Glomerular endothelial cell (primary cell): Measurements from ENCODE around the gene FHIT. TPM values are rescaled to one million over a fixed set of nuclear protein-coding genes. Genes with fewer than 3 reads are reported as not detected.

ENCODE experiments used
- DNase-seq: peaks from one replicate; pipeline ENCODE4 v3.0.0-alpha.2; 2011; ENCODE audit warnings: low read depth, low spot score; ENCODE audit errors: extremely low read depth
- total RNA-seq: library from RNA; depleted of rRNA; stranded (reverse); fragments of >200 nt; gene quantifications from 2 replicates; pipeline ENCODE4 v1.2.3, GENCODE V29; 2015

Gene FHIT
- total RNA-seq, 1 donor from 2014 or later = 8.1 TPM

DNA sequence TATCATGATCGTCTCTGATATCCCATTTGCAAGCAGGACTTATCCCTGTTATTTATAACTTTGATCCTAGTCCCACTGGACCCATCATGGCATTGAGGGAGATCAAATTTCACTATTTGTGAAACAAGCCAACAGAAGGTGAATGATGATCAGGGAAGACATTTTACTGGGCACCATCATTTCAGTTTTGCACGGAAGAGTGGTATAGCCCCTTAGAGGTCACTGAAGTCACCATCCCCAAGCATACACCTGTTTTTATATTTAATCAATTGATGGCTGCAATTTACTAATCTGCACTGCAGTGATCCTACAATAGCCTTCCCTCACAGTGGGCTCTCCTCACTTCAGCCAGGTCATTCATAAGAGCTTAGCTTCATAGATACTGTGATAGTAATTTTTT is 132.4 kb downstream of the FHIT start:
- no peak for DNase-seq

DNA sequence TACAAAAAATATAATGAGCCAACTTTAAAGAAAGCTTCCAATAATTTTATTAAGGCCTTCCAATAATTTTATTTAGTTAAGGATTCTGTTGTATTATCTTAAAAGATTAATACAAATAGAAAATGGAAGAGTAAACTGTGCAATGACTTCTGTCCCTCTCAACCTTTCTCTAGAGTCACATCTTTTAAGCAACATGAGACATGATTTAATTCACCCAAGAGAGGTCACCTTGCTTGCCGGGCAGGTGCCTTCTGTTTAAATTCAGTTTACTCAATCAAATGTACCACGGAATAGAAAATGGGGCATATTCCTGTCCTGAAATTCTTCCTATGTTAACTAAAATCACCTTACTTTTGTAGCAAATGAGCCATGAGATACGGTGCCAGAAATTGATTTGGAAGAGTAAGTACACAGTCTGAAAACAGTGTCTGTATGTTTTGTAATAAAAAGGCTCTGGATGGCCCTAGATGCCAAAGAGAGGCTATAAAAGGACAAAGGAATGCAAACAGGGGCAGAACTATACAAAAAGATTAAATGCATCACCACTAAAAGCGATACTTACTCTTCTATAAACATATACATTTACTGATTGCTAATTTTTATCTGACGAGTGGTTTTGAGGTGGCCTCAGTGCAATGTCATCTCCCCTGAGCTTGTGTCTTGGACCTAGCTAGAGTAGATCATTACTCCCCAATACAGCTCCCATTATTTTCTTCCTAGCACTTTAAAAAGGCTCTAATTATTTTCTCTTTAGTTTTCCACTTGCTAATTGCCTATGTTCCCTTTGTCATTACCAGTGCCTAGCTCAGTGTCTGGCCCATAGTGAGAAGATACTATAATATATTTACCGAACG is 134.0 kb downstream of the FHIT start:
- DNase-seq = no peak

DNA sequence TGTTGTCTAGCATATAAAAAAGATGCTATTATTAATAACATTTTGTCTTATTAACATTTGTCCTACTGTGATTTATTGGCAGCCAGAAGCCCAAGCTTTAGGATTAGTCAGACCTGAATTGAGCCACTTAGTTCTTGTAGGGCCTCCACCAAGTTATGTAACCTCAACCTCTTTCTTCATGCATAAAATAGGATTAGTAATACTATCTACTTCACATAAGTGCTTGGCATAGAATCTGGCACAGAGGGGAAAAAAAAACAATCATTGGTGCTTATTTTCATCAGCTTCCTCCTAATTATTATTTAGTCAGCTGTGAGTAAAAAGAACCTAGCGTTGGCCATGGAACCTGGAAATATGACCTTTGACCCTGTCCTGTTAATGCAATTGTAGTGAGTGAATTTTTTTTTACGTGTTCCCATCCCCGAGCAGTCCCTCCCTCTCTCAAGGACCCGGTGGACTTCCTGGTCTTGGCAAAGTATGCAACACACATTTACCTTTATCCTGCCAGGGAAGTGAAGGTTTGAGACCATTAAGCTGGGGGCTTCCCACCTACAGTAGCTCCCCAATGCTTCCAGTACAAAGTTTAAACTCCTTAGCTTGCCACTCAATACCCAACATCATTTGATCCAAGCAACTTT is 136.8 kb downstream of the FHIT start:
- no peak for DNase-seq

DNA sequence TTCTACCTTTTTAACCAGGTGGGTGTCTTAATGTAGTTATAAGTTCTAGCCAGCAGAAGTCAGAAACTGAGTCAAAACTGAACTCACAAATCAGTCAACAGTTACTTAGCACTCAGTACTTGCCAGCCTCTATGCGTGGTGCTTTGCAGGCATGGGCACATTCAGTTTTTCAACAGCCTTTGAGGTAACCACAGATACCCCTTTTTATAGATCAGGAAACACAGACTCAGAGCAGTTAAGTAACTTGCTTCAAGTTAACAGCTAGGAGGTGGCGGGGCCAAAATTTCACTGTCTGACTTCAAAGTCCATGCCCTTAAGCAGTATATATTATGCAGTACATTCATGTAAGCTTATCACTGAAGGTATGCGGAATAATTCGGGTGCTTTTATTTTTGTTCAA is 139.4 kb downstream of the FHIT start:
- DNase-seq = no peak

DNA sequence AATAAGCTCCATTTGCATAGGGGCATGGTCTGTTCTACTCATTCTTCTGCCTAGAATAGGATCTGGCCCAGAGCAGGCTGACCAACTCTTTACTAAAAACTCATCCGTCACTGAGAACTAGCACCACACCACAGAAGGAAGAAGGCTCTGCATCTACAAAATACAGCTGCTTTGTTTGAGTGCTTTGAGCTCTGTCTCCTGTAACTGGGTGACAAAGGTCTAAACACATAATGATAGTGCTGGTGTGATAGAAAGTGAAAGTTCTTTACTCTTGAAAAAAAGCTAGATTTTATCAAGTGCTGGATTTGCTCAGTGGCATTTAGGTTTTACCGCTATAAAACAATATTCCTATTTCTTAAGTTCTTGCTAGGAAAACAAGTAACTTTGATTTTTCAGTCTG is 140.7 kb downstream of the FHIT start:
- no peak for DNase-seq

DNA sequence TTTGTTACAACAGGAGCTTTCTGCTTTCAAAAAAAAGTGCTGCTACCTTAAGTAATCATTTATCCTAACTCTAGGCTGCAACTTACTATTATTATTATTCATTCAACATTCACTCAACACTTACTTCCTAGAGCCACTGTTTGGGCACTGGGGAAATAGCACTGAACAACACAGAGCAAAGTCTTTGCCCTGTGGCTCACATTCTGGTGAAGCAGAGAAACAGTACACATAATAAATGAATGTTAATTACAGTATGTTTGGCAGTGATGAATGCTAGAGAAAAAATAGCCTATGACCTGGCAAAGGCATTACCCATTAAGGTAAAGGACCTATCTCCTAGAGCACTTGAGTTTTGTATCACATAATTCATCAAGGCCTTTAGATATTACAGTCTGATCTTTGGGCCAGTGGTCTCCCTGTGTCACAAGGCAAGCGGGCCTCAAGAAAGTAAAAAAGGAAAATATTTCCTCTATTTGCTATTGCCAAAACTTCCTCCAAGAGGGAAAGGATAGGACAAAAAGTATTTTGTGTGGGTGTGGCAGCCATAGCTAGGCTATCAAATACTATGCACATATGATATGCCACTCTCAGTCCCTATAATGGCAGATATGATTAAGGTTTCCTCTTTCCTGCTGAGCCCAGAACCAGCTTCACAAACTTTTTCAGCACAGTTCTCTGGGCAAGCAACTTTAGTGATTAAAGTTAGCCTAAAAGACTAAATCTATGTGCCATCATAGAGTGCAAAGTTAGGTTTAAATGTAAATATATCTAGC is 142.8 kb downstream of the FHIT start:
- DNase-seq = no peak

DNA sequence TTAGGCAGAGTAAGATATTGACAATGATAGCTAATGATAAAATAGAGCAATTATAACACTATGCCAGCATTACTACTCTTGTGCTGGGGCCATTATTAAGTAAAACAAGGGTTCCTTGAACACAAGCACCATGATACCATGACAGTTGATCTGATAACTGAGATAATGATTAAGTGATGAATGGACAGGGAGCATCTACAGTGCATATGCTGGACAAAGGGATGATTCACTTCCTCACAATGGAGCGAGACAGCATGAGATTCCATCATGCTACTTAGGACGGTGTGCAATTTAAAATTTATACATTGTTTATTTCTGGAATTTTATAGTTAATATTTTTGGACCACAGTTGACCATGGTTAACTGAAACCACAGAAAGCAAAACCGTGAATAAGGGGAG is 156.6 kb downstream of the FHIT start:
- DNase-seq = no peak

DNA sequence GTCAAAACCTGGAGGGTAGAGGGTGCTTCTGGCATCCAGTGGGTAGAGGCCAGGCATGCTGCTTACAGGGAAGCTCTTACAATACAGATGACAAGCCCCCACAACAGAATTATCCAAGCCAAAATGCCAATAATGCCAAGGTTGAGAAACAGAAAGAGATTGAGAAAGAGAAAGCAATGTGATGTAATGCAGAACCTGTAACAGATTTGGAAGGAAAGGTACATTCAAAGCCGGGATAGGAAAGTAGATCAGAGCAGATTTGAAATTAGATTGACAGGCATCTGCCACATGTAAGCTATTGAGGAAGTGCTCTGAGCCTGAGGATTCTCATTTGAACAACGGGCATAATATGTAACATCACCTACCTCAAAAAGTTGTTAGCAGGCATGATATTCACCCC is 157.9 kb downstream of the FHIT start:
- no peak for DNase-seq

DNA sequence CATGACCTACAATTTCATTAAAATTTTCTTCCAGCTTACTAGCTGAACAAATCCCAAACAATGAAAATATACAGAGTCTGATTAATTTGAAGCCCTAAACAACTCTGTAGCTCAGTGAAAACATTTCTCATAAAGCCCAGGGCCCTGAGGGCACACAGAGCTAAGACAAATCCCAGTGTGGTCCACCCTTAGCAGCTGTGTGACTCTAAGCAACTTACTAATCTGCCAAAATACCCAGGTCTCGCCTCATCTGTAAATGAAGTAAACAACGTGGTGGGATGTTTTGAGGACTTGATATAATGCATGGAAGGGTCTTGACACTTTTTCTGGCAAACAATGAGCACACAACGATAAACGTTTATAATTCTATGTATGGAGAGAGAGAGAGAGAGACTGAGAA is 158.4 kb downstream of the FHIT start:
- DNase-seq = no peak

DNA sequence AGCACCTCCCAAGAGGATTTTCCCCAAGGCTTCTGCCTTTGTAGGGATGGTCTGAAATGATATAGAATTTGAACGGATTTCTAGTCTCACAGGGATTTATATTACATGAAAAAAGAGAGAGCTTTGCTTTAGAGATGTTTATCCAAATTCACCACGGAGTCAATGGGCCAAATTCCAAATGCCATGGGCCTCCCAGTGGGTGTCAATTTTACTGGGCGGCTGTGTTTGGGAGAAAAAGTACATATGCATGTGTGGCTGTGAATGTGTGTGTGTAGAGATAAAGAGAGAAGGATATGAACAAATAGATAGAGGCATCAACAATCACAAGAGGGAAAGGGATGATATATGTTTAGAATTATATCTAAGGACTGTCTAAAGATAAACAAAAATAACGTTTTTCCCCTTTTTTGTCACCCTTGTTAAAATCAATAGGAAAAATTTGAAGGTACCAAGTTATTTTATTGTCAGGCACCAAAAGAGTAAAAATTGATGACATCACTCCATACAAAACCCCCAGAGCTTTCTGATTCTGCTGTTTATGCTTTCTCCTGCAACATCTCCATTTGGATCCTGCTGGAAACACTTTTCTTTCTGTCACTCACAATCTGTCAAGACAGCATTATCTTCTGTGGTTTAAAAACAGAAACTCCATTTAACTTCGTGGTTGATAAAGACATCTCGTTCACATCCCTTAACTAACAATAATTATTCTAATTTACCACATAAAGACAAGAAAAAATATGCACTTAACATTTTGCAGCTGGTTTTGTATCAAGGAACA is 160.7 kb downstream of the FHIT start:
- DNase-seq = no peak

DNA sequence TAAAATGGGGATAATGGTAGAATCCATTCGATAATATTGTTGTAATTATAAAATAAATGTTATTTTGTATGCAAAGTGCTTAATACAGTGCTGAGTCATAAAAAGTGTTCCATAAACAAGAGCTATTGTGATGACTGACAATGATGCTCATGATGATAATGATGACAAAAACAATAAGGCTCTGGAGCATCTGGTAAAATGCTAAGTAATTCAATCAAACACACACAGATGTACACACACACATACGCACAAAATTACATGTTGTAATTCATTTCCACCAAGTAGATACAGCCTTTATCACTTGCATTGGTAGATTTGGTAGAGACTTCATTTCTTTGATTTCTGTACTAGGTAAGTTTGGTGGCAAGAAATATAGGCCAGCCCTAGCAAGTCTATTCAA is 163.8 kb downstream of the FHIT start:
- no peak for DNase-seq

DNA sequence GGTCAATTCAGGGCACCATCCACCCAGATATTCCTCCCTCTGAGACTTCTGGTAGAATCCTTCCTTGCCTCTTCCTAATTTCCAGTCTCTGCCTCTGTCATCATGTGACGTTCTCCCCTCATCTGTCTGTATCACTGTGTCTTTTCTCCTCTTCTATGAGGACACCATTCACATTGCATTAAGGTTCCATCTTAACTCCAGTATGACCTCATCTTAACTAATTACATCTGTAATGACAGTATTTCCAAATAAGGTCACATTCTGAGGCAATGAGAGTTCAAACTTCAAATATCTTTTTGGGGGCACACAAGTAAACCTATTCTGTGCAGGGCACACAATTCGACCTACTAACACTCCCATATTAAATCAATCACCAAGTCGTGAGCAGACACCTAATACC is 169.7 kb downstream of the FHIT start:
- no peak for DNase-seq

DNA sequence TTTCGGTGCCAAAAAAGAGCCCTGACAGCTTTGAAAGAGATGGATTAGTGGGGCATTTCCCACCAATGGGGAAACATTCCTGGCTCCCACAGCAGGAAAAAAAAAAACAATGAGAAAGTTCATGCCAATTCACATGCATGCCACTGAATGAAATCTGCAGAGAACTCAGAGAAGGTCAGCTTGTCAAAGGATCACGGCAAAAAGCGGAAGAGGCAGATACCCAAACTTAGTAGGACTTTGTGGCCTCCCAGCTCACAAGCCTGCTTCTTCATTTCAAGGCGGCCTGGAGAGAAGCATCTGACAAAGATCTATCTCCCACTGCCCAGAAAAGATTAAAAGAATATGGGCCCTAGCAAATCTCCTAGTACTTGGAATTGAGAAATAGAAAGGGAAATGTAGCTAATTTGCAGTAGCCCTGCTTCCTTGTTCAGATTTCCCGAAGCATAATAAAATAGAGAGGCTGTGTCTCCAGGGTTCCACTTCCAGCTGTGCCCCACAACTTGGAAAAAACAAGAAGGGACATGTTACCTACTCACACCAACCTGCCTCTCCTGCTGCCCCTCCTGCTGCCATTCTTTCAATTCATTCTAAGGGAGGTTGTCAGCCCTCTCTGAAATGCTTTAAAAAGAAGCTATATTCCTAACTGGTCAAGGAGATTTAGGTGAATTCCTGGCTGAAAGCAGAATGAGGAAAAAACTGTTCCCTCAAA is 170.4 kb downstream of the FHIT start:
- no peak for DNase-seq

DNA sequence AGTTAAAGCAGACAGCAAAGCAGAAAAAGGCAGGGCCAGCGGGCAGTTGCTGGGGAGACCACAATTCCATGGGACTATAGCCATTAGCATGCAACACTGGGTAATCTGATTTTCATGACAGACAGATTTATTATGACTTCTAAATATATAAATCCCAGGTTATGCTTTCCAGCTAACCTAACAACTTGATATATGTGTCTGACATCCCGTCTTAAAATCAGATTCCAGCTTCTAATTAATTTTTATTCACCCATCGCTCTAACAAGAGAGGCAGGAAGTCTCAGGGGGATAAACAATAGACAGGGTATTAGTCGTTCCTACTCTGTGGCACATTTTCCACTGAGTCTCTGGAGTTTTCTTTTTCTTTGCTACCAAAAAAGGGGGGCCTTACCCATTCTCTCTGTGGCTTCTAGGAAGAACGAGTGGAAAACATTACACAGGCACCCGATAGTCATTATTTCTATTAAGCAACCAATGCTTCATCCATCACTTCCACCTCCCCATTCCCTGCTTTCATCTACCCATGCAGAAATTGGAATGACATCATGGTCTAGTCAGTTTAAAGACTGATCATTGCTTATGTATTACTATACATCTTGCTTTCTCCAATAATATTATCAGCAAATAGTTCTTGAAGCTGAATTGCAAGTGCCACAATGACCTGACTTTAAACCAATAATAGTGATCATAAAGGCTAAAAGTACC is 173.1 kb downstream of the FHIT start:
- DNase-seq = no peak

DNA sequence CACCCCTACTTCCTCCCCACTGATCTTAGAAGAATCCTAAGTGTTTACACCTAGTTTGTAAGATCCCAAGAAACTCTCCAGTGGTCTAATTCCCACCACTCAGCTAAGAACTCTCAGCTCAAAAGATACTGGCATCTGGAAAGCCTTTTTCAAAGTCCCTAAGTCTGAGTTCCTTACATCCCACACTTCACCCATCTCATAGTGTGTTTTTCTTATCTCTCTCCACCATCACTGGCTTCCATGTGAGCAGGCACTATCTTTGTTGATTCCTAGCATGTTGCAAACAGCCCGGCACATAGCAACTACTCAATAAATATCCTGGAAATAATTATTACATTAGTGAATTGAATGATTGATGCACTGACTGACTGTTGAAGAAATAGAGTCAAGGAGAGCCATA is 173.7 kb downstream of the FHIT start:
- DNase-seq = no peak

DNA sequence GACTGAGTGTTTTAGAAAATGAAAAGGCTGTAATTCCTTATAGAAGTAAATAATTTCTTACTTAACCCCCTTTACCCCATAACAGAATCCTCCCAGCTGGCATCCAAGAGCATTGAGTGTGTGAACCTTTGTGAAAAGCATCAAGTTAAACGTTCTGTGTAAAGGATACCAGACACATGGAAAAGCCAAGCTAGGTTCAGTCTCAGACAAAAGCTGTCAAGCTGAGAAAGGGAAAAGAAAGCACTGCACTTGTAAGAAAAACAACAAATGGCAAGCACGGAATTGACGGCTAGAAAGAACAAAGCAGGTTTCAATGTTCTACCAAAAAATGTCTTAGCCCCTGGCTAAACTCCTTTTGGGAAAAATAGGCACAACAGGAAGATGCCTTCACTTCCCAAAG is 176.5 kb downstream of the FHIT start:
- no peak for DNase-seq

DNA sequence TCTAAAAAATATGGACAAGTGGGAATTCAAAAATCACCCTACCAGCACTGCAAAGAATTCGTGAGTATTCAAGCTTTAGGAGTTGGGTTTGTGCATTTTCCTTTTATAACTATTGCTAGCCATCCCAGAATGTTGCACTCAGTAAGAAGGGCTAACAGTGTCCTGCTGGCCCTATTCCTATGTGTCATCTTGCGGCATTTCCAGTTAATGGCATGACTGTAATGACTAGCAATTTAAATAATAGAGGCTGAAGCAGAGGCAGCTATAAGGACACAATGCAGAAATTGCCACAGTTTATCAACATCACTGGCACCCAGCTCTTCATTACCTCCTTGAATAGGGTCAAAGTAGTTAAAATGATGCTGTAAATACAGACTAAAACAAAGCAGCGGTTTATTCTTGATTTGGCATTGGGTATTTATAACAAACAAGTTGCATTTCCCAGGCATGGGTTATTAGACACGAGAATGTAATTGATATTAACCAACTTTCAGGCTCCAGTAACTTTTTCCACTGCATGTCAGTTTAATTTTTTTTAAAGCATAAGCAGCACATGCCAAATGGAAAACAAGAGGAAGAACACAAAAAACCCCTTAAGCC is 177.6 kb downstream of the FHIT start:
- DNase-seq = no peak

DNA sequence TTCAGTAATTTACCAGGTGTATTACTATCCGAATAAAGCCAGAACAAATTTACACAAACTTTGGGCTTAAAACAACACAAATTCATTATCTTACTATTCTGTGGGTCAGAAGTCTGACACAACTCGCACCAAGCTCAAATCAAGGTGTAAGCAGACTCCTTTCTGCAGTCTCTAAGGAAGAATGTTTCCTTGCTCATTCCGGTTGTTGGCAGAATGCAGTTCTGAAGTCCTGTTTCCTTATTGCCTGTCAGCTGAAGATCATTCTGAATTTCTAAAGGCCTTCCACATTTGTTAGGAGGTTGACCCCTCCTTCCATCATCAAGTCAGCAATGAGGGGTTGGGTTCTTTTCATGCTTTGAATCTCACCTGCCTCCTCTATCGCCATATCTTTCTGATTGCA is 183.2 kb downstream of the FHIT start:
- DNase-seq = no peak

DNA sequence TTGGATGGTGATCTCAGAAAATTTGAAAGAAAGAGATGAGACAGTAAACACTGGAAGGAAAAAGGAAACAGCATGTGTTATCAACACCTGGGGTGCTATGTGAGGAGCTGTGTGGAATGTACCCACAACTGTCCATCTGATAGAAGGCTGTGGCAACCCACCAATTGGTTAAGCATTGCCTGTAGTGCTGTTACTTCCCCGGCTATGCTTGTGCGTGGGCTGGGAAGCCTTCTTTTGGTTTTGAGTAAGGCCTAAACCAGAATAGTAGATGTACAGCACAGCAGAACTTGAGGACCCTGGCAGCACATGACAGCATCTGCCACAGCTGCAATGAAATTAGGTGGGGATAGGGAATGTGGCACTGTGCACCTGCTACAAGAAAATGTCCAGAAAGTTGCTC is 184.5 kb downstream of the FHIT start:
- DNase-seq = no peak
